ENCODE results near the gene KRT5.

Gene KRT5

DNA sequence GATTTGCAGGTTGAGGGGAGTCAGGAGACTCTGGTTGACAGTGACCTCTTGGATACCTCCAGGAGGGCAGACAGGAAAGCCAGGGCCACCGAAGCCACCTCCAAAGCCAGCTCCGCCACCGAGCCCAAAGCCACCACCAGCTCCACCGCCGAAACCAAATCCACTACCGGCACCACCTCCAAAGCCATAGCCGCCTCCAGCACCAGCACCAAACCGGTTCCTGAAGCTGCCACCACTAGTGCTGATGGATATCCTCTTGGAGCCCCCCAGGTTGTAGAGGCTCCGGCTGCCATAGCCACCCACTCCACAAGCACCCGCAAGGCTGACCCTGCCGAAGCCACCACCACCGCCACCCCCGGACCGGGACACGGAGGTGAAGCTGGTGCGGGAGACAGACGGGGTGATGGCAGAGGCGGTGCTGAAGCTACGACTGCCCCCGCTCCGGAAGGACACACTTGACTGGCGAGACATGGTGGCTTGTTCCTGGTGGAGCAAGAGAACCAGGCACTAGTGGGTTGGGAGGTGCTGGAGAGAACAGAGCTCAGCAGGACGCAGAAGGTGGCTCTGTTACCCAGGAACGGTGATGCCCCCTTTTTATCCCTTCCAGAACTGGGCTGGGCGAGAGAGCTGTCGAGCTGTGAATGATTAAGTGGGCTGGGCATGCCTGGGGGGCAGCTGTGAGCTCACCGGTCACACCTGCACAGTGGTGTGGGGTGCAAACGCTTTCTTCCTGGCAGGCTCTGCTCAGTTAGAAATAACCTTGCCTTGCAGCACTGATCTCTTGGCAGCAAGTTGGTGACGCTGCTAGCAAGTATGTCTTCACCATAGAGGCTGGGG, at the start of gene KRT5:
KRT5 (minus strand) TSS at position 569 of the 837 bp plus-strand sequence; CDS start at position 471, 98 bp downstream.
- no peak for DNase-seq (ENCODE audit: low read depth)

- no peak for DNase-seq (ENCODE audit: low read depth)
Measured at GRCh38 chr12:52568111-52568510, 47.9 kb upstream of the KRT5 start.

DNA sequence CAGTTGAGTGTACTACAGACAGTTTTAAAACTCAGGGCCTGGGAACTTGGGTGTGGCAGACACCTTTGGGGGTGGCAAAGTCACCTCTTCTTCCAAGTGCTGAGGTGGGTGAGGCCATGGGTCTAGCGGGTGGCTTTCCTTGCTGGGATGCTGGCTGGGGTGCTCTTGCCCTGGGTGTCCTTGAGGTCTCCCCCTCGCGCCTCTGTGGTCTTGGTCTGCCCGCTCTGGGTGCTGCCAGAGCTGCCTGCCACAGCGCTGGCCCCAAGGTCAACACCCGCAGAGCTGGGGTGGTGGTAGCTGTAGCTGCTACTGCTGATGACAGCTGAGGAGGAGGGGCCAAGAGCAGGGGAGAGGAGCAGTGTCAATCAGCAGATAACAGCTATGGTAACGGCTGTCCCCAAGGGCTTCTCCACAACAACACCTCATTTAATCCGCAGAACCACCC, 46.7 kb upstream of the KRT5 start:
- DNase-seq (ENCODE audit: low read depth): peak; percentile 4

- no peak for DNase-seq (ENCODE audit: low read depth)
Measured at GRCh38 chr12:52564582-52564981, 44.4 kb upstream of the KRT5 start.

GRCh38 chr12:52561880-52562449, 41.8 kb upstream of the KRT5 start:
- DNase-seq (ENCODE audit: low read depth): no peak

- DNase-seq (ENCODE audit: low read depth): no peak
Measured at GRCh38 chr12:52559979-52560378, 39.8 kb upstream of the KRT5 start.

- DNase-seq (ENCODE audit: low read depth): no peak
Measured at GRCh38 chr12:52558781-52559445, 38.7 kb upstream of the KRT5 start.

DNA sequence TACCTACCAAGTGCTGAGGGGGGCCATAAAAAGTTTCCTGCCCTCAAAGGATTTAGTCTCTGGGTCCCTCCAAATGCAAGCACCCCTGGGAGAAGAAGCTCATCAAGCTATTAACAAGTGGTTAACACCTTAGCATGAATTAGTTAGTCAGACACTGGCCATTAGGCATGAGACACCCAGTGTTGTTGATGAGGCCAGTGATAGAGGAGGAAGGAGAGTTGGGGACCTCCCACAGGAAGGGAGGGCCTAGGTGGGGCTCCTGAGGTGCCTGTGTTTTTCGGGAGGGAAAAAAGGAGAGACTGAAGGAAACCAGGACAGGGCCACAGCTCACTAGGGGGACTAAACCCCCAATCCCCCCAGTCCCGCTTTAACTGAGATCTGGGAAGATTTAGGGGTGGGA, 37.3 kb upstream of the KRT5 start:
- no peak for DNase-seq (ENCODE audit: low read depth)

DNA sequence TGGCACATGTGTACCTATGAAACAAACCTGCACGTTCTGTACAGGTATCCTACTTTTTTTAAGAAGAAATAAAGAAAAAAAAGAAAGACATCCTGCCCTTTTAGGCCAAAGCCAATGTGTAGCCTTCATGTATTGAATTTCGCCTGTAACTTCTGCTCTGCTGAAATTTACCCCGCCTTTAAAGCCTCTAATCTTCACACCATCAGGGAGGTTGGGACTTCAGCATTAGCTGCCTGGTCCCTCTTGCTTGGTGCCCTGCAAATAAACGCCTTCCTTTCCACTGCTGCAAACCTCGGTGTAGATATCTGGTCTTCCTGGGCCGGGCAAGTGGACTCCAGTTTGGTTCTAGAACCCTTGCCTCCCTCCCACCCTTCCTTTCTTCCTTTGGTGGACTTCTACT, 35.4 kb upstream of the KRT5 start:
- DNase-seq (ENCODE audit: low read depth): no peak

GRCh38 chr12:52552681-52553195, 32.5 kb upstream of the KRT5 start, which contains the start of gene KRT71:
KRT71 (minus strand) TSS chr12:52553145; CDS start chr12:52553077, 68 bp downstream.
- DNase-seq (ENCODE audit: low read depth): no peak

DNA sequence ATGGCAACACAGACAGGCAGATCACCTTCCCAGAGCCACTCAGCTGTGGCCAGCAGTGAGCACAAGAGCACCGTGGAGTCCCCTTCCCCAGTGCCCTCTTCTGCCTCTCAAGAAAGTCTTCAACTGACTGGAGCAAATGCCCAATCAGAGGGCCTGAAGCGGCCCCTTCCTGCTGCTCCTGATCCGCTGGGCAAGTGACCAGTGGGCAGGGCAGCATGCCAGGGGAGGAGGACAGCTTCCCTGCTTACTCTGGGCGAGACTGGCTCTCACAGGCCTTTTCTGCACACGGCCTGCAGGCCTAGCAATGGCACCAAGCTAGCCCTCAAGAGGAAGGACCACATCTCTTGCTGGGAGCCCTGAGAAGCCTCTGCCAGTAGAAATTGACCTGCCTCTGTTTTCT, 31.9 kb upstream of the KRT5 start:
- DNase-seq (ENCODE audit: low read depth): no peak

GRCh38 chr12:52551216-52551865, 31.1 kb upstream of the KRT5 start:
- no peak for DNase-seq (ENCODE audit: low read depth)

GRCh38 chr12:52546126-52546525, 25.9 kb upstream of the KRT5 start:
- no peak for DNase-seq (ENCODE audit: low read depth)

DNA sequence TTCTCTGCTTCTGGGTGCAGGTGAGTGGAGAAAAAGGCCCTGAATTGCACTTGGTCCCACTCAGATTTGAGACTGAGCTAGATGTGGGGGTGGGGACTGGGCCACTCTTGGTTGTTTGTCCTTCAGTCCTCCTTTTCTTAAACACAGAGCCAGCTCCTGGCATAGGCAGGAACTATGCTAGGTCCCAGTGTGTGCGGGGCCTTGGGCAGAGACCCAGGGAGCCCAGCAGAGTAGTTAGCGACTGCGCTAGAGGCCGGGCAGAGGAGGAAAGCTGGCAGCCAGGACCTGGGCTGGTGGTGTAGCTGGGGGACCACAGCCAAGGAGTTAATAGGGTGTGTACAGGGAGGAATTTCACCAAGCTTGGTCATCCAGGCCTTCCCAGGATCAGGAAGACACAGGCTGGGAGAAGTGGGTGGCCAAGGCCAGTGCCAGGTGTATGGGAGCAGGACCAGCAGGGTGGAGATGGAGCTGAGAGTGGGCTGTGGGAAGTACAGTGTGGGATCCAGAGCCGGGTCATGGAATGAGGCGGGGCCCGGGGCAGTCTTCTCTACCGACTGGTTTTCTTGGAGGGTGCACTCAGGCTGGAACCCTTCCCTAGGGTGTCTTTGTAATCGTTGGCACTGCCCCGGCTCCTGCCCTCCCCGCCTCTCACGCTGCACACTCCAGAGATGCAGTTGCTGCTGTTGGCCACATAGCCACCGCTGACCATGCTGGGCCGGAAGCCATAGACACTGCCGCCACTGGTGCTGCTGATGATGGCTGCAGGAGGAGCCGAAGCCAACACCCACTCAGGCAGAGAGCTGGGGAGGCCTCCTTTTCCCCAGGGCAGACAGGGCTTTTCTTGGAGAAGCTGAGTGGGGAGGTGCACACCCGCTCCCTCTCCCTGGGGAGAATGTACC, 24.0 kb upstream of the KRT5 start:
- no peak for DNase-seq (ENCODE audit: low read depth)

DNA sequence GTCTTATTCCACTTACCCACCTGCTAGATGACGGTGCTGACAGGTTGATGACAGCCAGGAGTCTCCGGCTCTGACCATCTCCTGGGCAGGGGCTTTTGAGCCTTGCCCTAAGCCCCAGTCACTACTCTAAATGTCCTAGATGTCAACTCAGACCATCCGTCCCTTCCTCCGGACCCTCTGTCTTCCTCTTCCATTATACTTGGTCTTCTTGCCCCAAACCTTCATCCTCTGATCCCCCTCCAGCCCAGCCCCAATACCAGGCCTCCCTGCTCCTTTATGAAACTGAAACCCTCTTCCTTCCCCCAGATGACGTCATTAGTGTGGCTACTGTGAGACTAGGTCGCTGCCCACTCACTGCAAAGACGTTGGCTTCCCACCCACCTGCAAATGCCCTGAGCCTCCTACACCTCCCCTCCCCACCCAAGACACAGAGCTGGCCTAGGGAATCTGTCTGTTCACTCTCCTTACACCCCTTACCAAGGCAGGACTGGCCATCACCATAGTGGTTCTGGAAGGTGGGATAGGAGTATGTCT, 22.7 kb upstream of the KRT5 start:
- no peak for DNase-seq (ENCODE audit: low read depth)

GRCh38 chr12:52542157-52542556, 22.0 kb upstream of the KRT5 start:
- no peak for DNase-seq (ENCODE audit: low read depth)

DNA sequence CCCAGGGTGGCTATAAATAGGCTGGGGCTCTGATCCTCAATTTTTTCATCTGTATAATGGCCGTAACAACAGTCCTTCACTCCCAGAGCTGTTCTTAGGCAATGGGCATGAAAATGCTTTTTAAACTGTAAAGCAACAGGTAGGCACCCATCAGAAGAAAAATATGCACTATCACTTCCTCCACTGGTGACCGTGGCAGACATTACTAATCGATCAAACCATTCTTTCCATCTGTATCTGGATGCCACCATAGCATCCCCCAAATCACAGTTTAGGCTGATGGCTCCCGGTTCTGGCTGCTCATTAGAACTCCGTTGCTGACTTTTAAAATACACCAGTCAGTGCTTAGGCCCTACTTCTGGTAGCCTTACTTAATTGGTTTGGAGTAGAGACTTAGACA, 21.5 kb upstream of the KRT5 start:
- DNase-seq (ENCODE audit: low read depth): no peak

GRCh38 chr12:52540531-52540930, 20.3 kb upstream of the KRT5 start:
- no peak for DNase-seq (ENCODE audit: low read depth)

GRCh38 chr12:52539821-52540173, 19.6 kb upstream of the KRT5 start:
- DNase-seq (ENCODE audit: low read depth): no peak

DNA sequence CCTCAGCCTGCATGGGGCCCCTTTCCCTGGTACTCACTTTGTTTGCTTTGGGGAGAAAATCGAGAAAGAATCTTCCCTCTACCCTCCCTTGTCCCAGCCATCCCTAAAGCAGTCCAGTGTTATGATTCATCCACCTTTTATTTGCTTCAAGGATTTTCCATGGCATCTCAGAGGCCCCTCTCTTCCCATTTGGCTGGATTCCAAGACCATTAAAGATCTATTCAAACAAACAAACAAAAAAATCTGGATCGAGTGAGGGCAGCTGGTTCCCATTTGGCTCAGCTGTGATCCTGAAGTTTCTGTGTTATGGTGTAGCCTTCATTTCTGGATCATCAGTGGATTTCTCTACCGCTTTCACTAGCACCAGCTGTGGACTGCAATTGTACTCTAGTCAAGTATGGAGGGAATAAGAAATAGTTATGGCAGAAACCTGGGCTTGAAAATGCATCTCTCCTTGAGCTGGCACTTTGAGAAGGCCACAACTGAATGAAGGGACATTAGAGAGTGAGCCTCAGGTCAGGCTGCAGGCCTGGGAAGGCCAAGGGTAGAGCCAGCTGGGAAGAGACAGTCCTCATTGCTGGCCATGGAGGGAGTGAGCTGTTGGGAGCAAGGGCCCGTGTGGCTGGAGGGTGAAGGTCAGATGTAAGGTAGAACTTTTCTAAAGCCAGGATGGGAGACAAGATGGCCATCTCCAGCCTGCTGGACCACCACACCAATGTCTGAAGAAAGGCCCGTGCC, 19.1 kb upstream of the KRT5 start:
- no peak for DNase-seq (ENCODE audit: low read depth)
